Neural cell (in vitro differentiated cells): ENCODE results near the gene TGFBR3.

ENCODE experiments used
- CTCF ChIP-seq: fragments of 450-650 bp; IDR thresholded peaks from 2 replicates; pipeline ENCODE4 v1.5.1; 2014; ENCODE audit warnings: antibody characterized with exemption, mild to moderate bottlenecking, moderate library complexity; ENCODE audit not compliant: poor library complexity, severe bottlenecking
- RAD21 ChIP-seq: fragments of 450-650 bp; conservative IDR thresholded peaks from 2 replicates; pipeline ENCODE4 v1.6.1; 2014; ENCODE audit warnings: antibody characterized with exemption, mild to moderate bottlenecking, moderate library complexity
- SMC3 ChIP-seq: fragments of 450-650 bp; conservative IDR thresholded peaks from 2 replicates; pipeline ENCODE4 v1.6.1; 2014; ENCODE audit warnings: antibody characterized with exemption, mild to moderate bottlenecking, moderate library complexity; ENCODE audit not compliant: poor library complexity

GRCh38 chr1:91753878-91754277, 132.1 kb downstream of the TGFBR3 start:
- TF ChIP-seq CTCF = no peak
- TF ChIP-seq SMC3 = no peak
- no peak for TF ChIP-seq RAD21
